Progenitor cell of endocrine pancreas (in vitro differentiated cells): ENCODE results near the gene MRPL51. TPM values are rescaled to one million over a fixed set of nuclear protein-coding genes. Genes with fewer than 3 reads are reported as not detected.
A peak's percentile ranks its signal among the peaks of the same experiment; 100 is the strongest.

ENCODE experiments used
- DNase-seq: peaks from one replicate; pipeline ENCODE4 v3.0.0; 2021; ENCODE audit warnings: low spot score; ENCODE audit not compliant: unreplicated experiment
- H3K27ac Mint-ChIP-seq: 2 replicates; pipeline ENCODE4 v1.8.0; 2021; ENCODE audit warnings: mild to moderate bottlenecking, moderate library complexity, mixed read lengths
- H3K27me3 Mint-ChIP-seq: 2 replicates; pipeline ENCODE4 v1.8.0; 2021; ENCODE audit warnings: mixed read lengths
- H3K36me3 Mint-ChIP-seq: 2 replicates; pipeline ENCODE4 v1.8.0; 2022; ENCODE audit warnings: mixed read lengths; ENCODE audit not compliant: insufficient read depth
- H3K4me1 Mint-ChIP-seq: 2 replicates; pipeline ENCODE4 v1.8.0; 2021; ENCODE audit warnings: low read depth, mixed read lengths
- H3K4me3 Mint-ChIP-seq: 2 replicates; pipeline ENCODE4 v1.8.0; 2021; ENCODE audit warnings: low read depth, mild to moderate bottlenecking, moderate library complexity, mixed read lengths
- H3K9me3 Mint-ChIP-seq: 2 replicates; pipeline ENCODE4 v1.8.0; 2021; ENCODE audit warnings: low read depth, mixed read lengths
- CTCF ChIP-seq: fragments of 200-600 bp; sonication (generic); IDR thresholded peaks from one replicate; pipeline ENCODE4 v1.5.0; 2021; ENCODE audit warnings: antibody characterized with exemption, mild to moderate bottlenecking; ENCODE audit not compliant: unreplicated experiment
- total RNA-seq: library from RNA; stranded (reverse); gene quantifications from 2 replicates; pipeline ENCODE4 v1.2.1, GENCODE V29; 2021

MRPL51 gene
- total RNA-seq, 1 donor from 2014 or later: 279 TPM

GRCh38 chr12:6523708-6524107 lies 30.6 kb upstream of the MRPL51 start:
- H3K27me3 Mint-ChIP-seq: no peaks in the 10 kb centered on the region
- no peaks in the 10 kb centered on the region for H3K4me1 Mint-ChIP-seq
- H3K4me3 Mint-ChIP-seq: no peak overlapping the region
- DNase-seq: no peak
- no peaks in the 10 kb centered on the region for H3K9me3 Mint-ChIP-seq
- H3K27ac Mint-ChIP-seq: no peak overlapping the region
- peaks cover 48% of the 10 kb centered on the region for H3K36me3 Mint-ChIP-seq
- no peak for TF ChIP-seq CTCF

- Mint-ChIP-seq H3K4me3 (no peak overlapping the region), H3K27me3 (no peaks in the 10 kb centered on the region), H3K4me1 (no peaks in the 10 kb centered on the region), H3K36me3 (peaks cover 44% of the 10 kb centered on the region), H3K27ac (no peak overlapping the region), H3K9me3 (no peaks in the 10 kb centered on the region)
- TF ChIP-seq CTCF: no peak
- DNase-seq: no peak
Observed at GRCh38 chr12:6522193-6522592, 29.1 kb upstream of the MRPL51 start.

- DNase-seq: no peak
- Mint-ChIP-seq H3K27me3 (no peaks in the 10 kb centered on the region), H3K9me3 (no peaks in the 10 kb centered on the region), H3K4me3 (no peak overlapping the region), H3K4me1 (no peaks in the 10 kb centered on the region), H3K36me3 (peaks cover 43% of the 10 kb centered on the region), H3K27ac (no peak overlapping the region)
- TF ChIP-seq CTCF: no peak
Observed at GRCh38 chr12:6520186-6520585, 27.1 kb upstream of the MRPL51 start.

- Mint-ChIP-seq H3K9me3 (no peaks in the 10 kb centered on the region), H3K27me3 (no peaks in the 10 kb centered on the region), H3K27ac (peak overlapping the region; percentile 98), H3K36me3 (peaks cover 31% of the 10 kb centered on the region), H3K4me1 (peaks cover 8% of the 10 kb centered on the region), H3K4me3 (no peak overlapping the region)
- TF ChIP-seq CTCF: no peak
- no peak for DNase-seq
Observed at GRCh38 chr12:6508087-6508486, 15.0 kb upstream of the MRPL51 start.

GRCh38 chr12:6507102-6507998 lies 14.3 kb upstream of the MRPL51 start:
- no peaks in the 10 kb centered on the region for H3K27me3 Mint-ChIP-seq
- no peak for DNase-seq
- peak overlapping the region; percentile 35 for H3K4me3 Mint-ChIP-seq
- H3K36me3 Mint-ChIP-seq: peaks cover 26% of the 10 kb centered on the region
- peaks cover 8% of the 10 kb centered on the region for H3K4me1 Mint-ChIP-seq
- TF ChIP-seq CTCF: no peak
- peak overlapping the region; percentile 98 for H3K27ac Mint-ChIP-seq
- no peaks in the 10 kb centered on the region for H3K9me3 Mint-ChIP-seq
